SH-SY5Y (cell line): ENCODE results near the gene RPS6KA4.

ENCODE experiments used
- GATA2 ChIP-seq: IDR thresholded peaks from 2 replicates; pipeline ENCODE4 v1.6.1; 2011; ENCODE audit warnings: mild to moderate bottlenecking, low read depth, low read length
- GATA3 ChIP-seq: IDR thresholded peaks from 2 replicates; pipeline ENCODE4 v1.6.1; 2011; ENCODE audit warnings: low read depth, mild to moderate bottlenecking, low read length, moderate library complexity

DNA sequence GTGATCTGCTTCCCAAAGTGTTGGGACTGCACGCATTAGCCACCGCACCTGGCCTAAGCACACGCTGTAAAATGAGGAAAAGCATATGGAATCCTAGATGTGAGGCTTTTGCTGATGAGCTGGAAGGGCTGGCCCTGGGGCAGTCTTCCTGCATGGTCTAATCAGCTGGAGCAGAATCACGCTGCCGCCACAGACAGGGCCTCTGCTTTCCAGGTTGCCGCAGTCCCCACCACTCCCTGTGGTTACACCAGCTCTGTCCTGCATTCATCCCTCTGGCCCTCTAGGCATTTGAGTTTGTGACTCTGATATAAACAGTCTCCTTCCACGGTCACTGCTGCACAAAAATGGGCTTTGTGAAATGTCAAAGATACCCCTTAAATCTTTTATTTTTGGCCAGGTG lies 17.1 kb downstream of the RPS6KA4 start:
- TF ChIP-seq GATA2 = no peak
- TF ChIP-seq GATA3 = no peak
